ENCODE data around the gene FBXW7.

- TF ChIP-seq CTCF (IDR thresholded peaks at IDR 0.05), result no peak
- TF ChIP-seq POLR2A (IDR thresholded peaks at IDR 0.05), result no peak
These were observed 73.2 kb downstream of the FBXW7 start for GRCh38 chr4:152462695-152463094.

Measured in thyroid gland (tissue), 4 donors.